ENCODE measurements around the gene FREY1.
A peak's percentile ranks its signal among the peaks of the same experiment; 100 is the strongest.

FREY1 gene

DNA sequence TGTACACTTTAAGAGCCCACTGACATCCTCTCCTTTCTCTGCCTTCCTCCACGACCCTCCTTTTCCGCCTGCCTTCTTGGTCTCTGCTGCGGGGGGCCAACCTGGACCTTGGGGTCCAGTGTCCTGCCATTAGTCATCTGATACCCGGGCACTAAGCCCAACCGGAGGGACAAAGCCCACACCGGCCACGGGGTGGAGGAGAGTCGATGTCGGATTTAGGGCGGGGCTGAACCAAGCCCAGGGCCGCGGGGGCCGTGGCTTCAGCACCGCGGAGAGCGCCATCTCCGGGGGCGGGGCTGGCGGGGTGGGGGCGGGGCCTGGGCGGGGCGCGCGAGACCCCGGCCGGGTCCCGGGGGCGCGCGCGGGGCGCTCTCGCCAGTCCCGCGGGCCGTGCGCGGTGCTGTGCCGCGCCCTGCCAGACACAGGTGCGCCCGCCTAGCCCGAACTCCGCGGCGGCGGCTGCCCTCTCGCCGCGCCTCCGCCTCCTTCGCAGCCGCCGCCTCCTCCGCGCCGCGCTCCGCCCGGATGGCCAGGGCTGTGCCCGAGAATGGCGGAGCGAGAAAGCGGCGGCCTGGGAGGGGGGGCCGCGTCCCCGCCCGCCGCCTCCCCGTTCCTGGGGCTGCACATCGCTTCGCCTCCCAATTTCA lies 21.7 kb downstream of the FREY1 start, which contains the start of gene MAPK8IP1:
Gene MAPK8IP1, plus strand, starts transcription at position 378 of the 647 bp plus-strand sequence. Its CDS starts 170 bp downstream, at position 548.
- peak within 1 kb of the TSS; percentile 37 for H3K4me3 ChIP-seq (ENCODE audit: low read depth, low read length)
- H3K36me3 ChIP-seq (replicated peaks), result peaks cover 5% of the 10 kb centered on the region
- peak; percentile 11 for TF ChIP-seq CTCF (IDR thresholded peaks at IDR 0.05; ENCODE audit: low read depth, low read length, missing control alignments)
- DNase-seq, result no peak
- no peaks in the 10 kb centered on the region for H3K27me3 ChIP-seq (replicated peaks)
- in situ Hi-C loops (cut with HindIII; ENCODE audit: low pct_ligation_motif_present, low sequenced_read_pairs), result no loop called here
- H3K27ac ChIP-seq, result no peak within 1 kb of the TSS

DNA sequence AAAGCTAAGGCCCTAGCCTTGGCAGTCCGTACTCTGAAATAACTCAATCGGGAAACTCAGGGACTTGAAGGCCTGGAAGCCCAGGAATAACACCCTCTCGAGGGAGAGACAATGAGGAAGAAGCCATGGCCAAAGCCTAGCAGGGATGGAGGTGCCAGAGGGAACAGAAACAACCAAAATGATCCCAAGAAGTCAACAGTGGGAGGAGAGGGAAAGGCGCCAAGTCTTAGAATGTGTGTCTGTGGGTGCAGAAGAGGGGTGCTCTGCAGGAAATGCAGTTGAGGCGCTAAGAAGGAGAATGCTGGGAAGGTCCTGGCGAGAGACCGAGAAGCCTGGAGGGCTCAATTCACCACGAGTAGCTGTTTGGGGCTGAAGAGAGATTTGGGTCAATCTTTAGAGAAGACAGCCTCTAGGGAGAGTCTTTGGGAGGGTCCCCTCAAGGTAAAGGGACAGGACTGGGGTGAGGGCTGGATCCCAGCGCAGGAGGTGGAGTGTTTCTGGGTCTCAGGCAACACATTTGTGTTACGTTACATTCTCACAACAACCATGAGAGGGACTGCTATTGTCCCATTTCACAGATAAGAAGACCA lies 22.4 kb downstream of the FREY1 start:
- Histone ChIP-seq H3K4me3 (ENCODE audit: low read depth, low read length) (no peak overlapping the region), H3K27ac (no peak overlapping the region), H3K27me3 (replicated peaks) (no peaks in the 10 kb centered on the region), H3K36me3 (replicated peaks) (peaks cover 5% of the 10 kb centered on the region)
- TF ChIP-seq CTCF (IDR thresholded peaks at IDR 0.05; ENCODE audit: low read depth, low read length, missing control alignments), result no peak
- DNase-seq, result no peak
- in situ Hi-C loops (cut with HindIII; ENCODE audit: low pct_ligation_motif_present, low sequenced_read_pairs), result no loop called here

- H3K4me3 ChIP-seq (ENCODE audit: low read depth, low read length), result no peak overlapping the region
These were observed 25.2 kb downstream of the FREY1 start for GRCh38 chr11:45881708-45882368.

GRCh38 chr11:45880772-45881570 lies 26.1 kb downstream of the FREY1 start:
- Histone ChIP-seq H3K27ac (no peak overlapping the region), H3K36me3 (replicated peaks) (peaks cover 8% of the 10 kb centered on the region), H3K4me3 (ENCODE audit: low read depth, low read length) (no peak overlapping the region), H3K27me3 (replicated peaks) (no peaks in the 10 kb centered on the region)
- no peak for TF ChIP-seq CTCF (IDR thresholded peaks at IDR 0.05; ENCODE audit: low read depth, low read length, missing control alignments)
- in situ Hi-C loops (cut with HindIII; ENCODE audit: low pct_ligation_motif_present, low sequenced_read_pairs), result no loop called here
- no peak for DNase-seq

More at GRCh38 chr11:45881708-45882368, 25.2 kb downstream of the FREY1 start:
- no peak for DNase-seq
- H3K36me3 ChIP-seq (replicated peaks), result peaks cover 8% of the 10 kb centered on the region
- in situ Hi-C loops (cut with HindIII; ENCODE audit: low pct_ligation_motif_present, low sequenced_read_pairs), result no loop called here
- TF ChIP-seq CTCF (IDR thresholded peaks at IDR 0.05; ENCODE audit: low read depth, low read length, missing control alignments), result no peak
- H3K27me3 ChIP-seq (replicated peaks), result no peaks in the 10 kb centered on the region
- no peak overlapping the region for H3K27ac ChIP-seq

DNA sequence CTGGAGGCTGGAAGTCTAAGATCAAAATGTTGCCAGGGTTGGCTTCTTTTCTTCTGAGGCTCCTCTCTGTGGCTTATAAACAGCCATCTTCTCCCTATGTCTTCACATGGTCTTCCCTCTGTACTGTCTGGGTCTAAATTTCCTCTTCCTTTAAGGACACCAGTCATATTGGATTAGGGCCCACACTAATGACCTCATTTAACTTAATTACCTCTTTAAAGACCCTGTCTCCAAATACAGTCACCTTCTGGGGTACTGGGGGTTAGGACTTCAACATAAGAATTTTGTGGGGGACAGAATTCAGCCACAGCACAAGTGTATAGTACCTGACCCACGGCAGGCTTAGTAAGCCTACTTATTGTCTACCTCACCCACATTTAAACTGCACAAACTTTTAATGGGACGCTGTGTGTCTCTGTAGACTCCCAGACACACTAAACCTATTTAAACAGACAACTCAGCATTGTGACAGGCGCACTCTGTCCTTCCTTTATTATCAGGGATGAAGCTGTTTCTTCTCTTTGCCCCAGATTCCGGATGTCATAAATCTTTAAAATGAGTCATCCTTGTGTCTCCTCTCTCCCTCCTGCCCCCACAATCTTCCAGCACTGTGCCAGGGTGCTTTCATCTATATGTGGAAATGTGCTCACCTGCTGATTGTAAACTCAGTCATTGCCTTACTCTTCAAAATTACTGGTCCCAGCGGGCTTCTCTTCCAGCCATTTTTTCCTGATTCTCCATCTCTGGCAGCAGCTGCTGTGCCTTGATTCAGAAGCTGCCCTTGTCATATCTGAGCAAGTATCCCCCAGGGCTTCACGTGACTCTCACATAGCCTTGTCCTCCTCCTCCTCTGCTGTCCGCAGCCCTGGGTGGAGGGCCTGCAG lies 27.0 kb downstream of the FREY1 start:
- Histone ChIP-seq H3K27me3 (replicated peaks) (no peaks in the 10 kb centered on the region), H3K36me3 (replicated peaks) (peaks cover 10% of the 10 kb centered on the region), H3K27ac (no peak overlapping the region), H3K4me3 (ENCODE audit: low read depth, low read length) (no peak overlapping the region)
- TF ChIP-seq CTCF (IDR thresholded peaks at IDR 0.05; ENCODE audit: low read depth, low read length, missing control alignments), result no peak
- no peak for DNase-seq
- in situ Hi-C loops (cut with HindIII; ENCODE audit: low pct_ligation_motif_present, low sequenced_read_pairs), result no loop called here

Measured in brain microvascular endothelial cell (primary cell).